SKM-1 (cell line): ENCODE data around the gene POC1A.

Experiments used
- DNase-seq: peaks from one replicate; lab custom pipeline; 2025; ENCODE audit not compliant: unreplicated experiment; lab: John Stamatoyannopoulos, UW

Gene POC1A

GRCh38 chr3:52088445-52089367 lies 65.5 kb downstream of the POC1A start:
- peak; percentile 90 for DNase-seq

GRCh38 chr3:52087731-52088130 lies 66.5 kb downstream of the POC1A start:
- DNase-seq = no peak

DNA sequence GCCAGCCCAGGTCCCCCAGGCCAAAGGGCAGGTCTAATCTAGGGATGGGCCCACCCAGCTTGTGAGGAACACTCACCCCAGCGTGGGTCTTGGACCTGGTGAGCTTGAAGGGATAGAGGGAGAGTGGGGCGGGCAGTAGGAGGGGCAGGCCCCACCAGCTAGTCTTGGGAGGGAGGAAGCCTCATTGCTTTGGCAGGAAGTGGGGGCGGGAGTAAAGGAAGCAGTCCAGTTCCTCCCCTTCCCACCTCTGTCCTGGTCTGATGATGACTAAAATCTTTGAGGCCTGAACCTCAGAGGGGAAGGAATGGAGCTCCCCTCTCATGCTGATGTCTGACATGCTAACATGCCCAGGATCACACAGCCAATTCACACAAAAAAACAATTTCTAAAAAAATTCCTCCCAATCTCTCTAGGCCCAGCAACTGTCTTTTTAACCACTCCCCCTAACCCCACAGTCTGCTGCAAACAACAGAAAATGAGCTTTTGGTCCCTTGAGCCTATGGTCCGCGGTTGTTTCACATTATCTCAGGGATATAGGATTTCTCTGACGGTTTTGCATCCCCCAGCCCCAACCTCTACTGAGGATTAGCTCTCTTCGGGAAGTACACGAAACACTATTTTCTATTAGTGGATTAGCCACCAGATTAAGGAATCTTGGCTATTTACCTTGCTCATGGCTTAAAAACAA lies 67.1 kb downstream of the POC1A start:
- peak; percentile 47 for DNase-seq

DNA sequence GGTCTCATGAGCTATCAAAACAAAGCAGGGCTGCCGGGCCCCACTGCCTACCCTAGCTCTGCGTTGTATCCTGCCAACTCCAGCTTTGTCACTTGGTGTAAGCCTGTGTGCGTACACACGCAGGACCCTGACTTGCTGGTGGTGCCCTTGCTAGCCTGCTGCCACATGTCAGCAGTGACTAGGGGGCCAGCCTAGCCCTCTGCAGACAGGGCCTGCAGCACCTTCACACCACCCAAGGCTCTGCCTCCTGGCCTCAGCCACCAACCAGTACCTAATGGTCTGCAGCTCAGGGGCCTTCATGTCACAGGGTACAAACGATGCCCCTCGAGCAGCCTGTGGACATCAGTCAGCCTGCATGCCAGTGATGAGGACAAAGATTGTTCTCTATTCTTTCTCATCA lies 67.8 kb downstream of the POC1A start:
- no peak for DNase-seq

- no peak for DNase-seq
These were observed 68.4 kb downstream of the POC1A start for GRCh38 chr3:52085681-52086282.

DNA sequence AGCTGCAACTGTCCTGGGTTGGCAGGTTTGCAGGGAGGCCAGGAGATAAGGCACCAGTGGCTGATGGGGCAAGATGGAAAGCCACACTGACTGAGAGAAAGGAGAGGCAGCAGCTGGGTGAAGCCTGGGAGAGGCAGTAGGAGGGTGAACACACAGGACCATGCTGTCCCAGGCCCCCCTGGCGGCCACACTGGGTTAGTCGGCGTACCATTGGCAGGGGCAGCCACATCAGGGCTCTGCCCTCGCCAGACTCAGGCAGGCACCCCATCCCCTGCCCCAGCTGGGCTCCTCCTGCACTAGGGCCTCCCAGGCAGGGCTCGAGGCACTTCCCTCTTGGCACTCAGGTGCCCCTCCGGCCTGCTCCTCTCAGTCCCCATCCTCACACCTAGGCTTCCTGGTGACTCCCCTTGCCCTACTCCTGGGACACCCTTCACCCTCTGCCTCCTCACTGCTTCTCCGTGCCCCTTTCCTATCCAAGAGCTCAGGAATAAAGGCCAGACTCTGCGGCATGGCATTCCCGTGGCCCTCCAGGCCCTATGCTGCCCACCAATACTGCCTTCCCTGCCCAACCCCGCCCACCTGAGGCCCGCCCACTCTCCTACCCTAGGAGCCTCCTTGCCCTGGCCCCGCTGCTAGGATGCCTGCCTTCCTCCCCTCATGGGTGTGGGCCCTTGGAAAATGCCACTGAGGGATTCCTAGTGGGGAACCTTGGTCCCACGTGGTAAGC lies 69.1 kb downstream of the POC1A start:
- no peak for DNase-seq

DNA sequence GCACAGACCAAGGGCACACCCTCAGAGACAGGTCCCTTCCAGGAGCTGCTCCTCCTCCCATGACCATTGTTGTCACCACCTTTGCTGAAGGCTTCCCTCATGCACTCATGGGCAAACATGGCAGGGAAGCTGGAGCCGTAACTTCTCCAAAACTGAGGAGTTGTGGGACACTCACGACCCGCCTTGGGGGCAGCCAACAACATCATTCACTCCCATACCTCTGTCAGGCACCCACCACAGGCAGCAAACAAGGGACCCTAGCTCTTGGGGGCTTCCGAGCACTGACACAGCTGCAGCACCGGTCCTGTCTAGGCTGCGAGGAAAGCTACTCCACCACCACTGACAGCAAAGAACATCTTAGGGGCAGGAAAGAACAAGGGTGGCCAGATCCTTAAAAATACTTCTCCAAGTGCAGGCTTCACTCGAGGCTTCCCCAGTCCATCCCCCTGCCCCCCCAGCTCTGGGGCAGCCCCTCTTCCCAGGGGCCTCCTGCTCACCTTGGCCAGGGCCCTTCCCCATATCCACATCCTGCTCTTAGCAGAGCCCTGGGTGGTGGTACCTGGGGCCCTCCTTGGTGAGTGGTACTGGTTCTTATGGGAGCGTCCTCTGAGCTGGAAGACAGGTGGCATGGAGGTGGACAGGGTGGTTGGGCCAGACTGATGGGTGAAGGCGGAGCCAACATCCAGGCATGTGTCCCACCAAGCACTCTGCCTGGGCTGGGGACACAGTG lies 69.8 kb downstream of the POC1A start:
- no peak for DNase-seq

DNA sequence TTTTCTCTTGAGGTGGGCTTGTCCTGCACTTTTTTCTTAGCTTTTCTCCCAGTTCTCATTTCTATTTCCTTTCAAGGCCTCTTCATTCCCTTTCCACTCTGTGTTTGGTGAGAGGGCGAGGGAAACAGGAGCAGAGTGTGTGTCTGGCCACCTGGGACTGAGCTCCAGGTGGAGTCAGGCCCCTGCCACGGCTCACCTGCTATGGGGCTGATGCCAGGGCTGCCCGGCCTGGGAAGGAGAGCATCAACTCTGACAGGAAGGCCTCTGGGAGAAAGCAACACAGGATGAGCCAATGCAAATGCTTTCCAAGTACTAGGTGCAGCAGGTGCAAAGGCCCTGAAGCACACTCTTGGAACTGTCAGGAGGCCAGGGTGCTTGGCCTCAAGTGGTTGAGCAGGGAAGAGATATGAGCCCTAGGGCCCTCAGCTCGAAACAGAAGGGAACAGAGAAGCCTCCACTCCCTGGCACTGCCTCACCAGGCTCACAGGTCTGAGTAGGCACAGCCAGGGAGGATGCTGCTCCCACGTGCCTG lies 70.6 kb downstream of the POC1A start:
- no peak for DNase-seq

DNA sequence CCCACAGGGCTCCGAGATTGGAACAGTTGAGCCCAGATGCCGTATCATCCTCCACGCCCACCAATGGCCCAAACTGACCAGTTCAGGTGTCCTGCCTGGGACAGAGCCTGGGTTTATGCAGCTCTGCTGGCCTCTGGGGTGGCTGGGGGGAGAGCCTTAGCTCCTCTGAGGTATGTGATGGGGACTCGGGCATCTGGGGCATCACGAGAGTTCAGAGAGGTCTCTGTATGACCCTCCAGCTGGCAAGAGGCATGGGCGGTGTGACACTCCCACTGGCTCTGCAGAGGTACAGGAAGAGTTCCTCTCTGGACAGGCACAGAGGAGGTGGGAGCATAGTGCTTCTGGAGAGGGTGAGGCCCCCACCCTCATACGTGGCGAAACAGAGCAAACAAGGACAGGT lies 71.3 kb downstream of the POC1A start:
- DNase-seq = no peak

DNA sequence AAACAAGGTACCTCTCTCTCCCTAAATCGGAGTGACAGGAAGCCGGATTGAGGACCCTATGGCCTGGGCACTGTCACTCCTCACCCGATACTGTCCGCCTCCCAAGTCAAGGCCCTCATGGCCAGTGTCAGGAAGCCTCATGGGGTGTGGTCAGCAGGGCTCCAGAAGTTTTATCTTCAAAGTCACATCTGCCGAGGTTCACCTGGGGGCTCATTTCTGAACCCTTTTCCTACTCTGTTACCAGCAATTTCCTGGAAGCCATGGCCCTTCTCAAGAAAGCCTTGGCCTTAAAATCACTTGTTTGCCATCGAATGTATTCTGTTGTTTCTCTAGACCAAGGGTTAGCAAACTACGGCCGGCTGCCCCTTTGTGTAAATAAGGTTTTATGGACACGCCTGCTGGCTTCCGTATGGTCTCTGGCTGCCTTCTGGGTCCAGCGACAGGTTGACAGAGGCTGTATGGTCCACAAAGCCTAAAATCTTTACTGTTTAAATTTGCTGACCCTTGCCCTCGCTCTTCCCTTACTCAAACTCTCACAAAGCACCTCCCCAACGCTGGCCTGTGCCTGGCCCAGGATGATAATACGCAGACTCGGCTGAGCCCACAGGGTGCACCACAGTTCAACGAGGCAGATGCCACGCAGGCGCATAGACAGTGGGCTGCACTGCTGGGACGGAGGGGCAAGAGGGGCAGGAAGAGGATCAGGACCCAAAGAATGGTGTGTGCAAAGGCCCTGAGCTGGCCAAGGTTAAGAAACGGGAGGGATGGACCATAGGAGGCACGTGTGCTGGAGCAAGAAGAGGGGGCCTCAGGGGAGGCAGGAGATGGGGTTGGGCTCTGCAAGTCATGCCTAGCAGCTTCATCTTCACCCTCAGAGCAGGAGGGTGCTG lies 73.1 kb downstream of the POC1A start:
- no peak for DNase-seq

DNA sequence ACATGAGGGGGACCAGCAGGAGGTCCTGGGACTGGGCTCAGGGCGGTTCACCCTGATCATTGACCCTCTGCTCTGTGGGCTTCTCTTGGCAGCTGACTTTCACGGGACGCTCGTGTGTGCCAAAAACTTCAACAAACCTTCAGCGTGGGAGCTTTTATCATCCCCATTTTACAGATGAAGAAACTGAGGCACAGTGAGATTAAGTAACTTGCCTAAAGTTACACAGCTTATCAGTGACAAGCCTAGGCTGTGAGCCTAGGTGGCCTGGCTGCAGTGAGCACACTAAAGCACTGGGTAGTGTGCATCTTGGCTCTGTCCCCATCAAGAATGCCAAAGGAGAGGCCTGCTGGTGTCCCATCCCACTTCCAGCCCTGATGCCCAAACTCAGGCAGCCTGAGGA lies 74.3 kb downstream of the POC1A start:
- no peak for DNase-seq

DNA sequence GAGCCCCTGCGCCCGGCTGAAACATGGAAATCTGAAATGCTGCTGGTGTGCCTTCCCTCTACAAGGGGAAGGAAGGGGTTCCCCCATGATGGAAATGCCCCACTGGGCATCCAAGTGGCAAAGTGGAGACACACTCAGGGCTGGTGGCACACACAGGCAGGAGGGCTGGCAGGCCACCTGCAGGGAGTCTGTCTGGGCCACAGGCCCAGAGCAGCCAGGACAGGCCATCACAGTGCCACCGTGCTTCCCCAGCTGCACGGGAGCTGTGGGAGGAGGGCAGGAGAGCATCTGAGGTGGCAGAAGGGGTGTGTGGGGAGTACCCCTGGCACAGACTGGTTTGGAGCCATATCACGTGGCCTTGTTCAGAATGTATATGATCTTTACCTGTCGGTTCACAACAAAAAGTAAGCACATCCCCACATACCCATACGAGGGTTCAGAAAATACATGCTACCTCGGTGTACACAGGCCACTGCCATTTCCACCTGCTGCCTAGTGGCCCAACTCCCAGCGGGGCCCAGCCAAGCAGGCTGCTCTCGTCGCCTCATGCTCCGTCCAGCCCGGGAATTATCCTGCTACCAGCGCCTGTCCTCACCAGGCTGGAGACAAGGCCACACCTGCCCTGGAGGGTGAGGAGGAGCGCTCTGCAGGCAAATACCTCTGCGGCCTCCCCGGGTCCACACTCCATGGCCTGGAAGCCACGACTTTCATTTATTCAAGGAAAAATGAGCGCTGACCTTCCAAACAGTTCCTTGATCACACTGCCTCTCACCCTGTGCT lies 75.3 kb downstream of the POC1A start:
- DNase-seq = no peak

- no peak for DNase-seq
These were observed 76.3 kb downstream of the POC1A start for GRCh38 chr3:52077925-52078324.

- no peak for DNase-seq
These were observed 77.1 kb downstream of the POC1A start for GRCh38 chr3:52076896-52077780.

DNA sequence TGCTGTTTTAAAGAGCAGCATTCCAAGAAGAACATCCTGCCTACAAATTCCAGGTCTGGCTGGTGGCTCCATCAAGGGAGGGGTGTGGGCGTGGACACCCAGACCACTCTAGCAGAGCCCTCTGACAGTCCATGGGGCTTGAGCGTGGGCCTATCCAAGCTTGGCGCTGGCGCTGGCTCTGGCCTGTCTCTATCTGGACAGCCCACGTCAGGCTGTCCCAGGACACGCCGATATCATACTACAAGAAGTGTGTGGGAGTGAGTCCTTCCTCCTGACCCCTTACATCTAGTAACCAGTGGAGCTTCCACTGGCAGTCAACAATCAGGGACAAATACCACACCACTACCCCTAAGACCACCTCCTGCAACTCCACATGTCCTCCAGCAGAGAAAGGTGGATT lies 80.7 kb downstream of the POC1A start:
- DNase-seq = no peak

DNA sequence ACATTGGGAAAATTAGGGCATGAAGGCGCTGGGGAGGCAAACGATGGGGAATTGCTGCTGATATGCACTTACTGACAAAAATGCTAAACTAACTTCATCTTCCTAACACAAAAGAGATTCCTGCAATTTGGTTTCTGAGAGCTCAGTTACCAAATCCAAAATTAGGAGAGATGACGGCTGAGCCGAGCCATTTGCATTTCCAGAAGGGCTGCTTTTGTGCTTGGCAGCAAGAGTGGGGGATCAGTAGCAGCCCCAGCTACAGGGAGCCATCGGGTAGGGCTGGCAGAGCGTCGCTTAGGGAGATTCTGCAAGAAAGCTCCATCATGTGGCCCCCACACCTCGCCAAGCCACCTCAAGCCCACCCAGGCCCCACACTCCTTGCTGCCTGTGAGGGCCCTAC lies 81.8 kb downstream of the POC1A start:
- no peak for DNase-seq

GRCh38 chr3:52072020-52072419 lies 82.2 kb downstream of the POC1A start:
- no peak for DNase-seq
